HG02642 (cell line): Measurements from ENCODE around the gene MFSD6L.
"Not testable (repeated sequence)": the region's sequence is repeated elsewhere in the genome, so short reads cannot be mapped to it uniquely, and the experiment has no call there.

Source experiments
- ATAC-seq: cut with Tn5 transposase; IDR thresholded peaks from one replicate; pipeline ENCODE4 v1.9.1; 2021; ENCODE audit warnings: mild to moderate bottlenecking; ENCODE audit not compliant: unreplicated experiment, poor library complexity

MFSD6L gene

DNA sequence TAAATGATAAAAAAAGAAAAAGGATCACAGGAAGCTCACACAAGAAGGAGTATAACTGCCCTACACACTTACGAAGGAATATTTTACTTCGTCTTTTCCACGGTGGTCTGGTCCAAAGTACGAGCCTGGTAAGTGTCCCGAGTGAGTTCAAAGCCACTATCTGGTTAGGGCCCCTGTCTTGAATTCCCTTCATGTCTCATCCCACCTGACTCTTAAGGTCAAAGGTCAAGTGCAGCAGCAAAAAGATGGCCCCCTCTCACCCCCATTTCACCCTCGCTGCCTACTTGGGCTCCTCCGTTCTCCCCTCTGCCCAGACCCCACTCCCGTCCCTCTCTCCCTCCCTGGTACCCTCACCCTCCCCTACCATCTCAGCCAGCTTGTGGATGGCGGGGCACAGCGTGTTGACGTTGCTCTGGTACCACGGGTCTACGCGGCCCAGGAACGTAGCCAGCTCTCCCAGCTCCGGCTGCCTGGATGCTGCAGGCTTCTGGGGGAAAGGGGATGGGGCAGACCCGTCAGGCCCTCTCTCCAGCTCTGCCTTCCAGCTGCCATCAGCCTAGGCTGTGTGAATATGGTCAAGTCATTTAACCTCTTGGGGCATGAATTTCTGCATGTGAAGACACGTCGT, 27.8 kb upstream of the MFSD6L start:
- ATAC-seq, result no peak

DNA sequence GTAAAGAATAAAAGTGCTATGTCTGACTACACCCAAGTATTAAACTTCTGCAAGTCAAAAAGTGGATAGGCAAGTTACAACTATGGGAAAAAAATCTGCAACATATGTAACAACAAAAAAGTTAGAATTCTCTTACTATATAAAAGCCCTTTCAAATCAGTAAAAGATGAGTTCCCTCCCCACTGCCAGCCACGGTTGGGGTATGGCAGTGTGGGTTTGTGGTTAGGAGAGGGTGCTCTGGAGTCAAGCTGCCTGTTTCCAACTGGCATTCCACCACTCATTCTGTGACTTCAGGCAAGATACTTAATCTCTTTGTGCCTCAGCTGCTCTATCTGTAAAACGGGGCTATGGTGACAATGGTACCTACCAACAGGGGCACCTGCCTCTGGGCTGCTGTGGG, 26.6 kb upstream of the MFSD6L start:
- no peak for ATAC-seq

DNA sequence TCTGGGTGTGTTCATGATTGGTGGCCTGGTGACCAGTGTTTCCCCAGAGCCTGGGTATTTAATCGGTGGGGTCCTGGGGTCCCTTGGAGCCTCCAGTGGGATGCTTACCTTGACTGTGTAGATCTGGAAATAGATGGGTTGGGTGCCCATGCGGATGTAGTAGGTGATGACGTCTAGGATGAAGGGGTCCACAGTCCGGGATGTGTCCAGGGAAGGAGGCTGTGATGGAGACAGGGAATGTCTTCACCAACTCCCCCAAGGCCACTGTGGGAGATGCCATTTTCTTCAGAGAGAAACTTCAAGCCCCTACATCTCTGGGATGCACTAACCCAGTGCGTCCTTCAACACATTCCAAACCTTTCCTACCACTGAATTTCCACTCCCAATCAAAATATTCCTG, 24.1 kb upstream of the MFSD6L start:
- no peak for ATAC-seq

DNA sequence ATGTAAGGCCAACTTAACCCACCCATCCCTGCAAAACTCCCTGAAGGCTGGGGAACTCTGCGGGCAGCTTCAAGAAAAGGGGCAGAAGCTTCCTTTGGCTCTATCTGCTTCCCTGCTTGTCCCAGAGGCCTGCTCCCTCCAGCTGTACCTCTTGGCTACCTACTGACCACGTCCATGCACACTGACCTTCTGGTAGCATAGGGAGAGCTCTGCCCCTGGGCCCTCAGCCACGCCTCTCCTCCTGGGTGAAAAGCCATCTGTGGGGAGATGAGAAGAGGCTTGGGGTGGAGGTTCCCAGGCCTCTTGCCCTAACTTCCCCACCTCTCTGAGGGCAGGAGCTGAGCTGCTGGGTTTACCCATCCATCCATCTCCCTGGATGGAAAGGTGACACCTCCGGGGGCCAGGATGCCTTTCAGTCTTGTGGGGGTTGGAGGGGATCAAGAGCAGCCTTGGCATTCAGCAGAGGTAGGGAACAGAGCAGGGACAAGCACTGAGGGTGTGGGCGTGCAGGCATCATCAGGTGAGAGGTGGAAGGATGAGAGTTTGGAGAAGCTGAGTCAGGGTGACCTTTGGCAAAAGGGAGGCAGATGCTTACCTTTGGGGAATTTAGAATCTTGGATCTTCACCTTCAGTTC, 23.4 kb upstream of the MFSD6L start:
- no peak for ATAC-seq

DNA sequence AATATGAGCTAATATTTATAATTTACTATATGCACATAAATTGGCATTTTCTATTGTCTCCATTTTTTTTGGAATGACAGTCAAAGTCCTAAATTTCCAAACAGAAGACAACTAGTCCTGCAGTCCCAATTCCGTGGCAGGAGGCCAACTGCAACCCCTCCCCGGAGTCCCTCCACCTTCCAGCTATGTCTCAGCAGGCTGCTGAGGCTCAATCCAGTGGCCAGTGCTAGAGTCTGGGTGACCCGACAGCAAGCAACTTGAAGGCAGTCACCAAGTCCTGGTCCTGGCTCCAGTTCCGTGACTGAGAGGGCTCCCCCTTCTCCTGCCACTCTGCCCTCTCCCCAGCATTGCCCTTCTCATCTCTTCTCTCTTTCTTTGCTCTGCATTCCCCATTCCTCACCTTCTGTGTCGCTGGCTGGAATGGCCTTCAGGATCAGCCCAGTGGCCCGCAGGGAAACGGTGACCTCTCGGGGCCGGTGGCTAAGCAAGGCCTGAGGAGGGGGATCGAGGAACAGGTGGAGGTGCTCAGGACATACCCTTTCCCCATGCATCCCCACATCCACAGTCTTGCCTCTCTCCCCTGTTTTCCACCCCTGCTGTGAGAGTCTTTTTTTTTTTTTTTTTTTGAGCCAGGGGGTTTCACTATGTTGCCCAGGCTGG, 22.4 kb upstream of the MFSD6L start:
- no peak for ATAC-seq

DNA sequence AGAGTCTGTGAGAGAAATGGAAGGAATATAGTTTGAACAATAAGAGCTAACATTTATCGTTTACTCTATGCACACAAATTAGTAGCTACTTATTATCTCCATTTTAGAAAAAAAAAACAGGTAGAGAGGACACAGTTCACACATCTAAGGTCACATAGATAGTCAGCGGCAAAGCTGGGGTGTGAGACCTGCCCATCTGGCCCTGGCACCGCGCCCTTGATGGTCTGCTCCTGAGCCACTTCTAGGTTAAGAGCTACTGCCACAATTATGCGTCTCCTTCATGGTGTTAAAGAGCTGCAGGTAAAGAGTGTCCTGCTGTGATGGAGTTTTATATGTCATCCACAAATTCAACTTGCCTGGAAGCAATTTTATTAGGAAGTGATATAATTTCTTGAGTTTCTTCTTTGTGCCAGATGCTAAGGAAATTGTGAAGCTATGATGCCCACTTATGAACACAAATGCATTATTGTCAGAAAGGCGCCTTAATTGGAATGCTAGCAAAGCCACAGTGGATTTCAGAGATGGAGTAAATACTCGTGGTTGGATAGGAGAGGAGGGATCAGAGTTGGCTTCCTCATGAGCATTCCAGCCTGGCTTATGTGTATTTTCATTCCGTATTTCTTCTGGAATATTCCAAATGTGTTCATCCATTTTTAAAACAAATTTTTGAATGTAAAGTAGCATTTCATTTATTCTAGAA, 21.3 kb upstream of the MFSD6L start:
- ATAC-seq, result no peak

DNA sequence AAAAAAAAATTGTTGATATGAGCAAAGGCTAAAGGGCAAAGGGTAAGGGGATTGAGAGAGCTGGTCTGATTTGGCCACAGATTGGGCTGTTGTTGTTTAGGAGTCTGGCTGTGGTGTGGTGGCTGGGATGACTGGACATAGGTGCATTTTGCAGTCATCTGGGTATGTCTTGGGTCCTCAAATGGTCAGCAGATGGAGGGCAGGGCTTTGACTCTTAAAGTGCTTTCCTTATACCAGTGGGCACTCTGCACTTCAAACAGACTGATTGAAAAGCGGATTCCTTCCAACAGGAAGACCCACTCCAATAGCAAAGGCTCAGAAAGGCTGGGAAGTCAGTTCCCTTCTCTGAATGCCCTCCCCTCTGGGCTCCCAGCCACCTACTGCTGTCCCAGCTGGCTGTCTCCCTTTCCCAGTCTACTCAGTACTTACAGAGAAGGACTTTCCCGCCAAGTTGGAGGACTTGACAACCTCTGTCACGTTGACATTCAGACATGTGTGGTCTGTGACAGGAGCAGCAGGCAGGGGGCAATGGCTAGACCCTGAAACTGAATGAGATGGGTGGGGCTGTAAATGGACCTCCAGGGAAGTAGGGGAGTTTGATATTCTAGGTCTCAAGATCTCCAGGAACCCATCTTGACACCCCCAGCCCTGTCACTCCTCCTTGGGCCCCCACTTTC, 19.6 kb upstream of the MFSD6L start:
- no peak for ATAC-seq

DNA sequence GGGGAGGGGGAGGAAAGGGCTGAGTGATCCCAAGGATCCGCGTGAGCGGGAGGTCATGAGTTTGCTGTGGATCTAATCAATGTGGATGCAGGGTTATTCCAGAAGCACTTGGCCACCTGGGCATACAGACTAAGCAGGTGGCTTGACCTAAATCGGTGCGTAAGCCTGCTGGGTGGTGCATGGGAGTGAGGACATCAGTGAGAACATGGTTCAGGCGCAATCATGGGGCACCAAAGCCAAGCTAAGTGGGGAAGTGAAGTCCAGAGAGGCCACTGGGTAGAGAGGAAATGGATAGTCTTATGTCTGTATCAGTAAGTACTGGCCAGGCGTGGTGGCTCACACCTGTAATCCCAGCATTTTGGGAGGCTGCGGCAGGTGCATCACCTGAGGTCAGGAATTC, 18.9 kb upstream of the MFSD6L start:
- ATAC-seq, result no peak

DNA sequence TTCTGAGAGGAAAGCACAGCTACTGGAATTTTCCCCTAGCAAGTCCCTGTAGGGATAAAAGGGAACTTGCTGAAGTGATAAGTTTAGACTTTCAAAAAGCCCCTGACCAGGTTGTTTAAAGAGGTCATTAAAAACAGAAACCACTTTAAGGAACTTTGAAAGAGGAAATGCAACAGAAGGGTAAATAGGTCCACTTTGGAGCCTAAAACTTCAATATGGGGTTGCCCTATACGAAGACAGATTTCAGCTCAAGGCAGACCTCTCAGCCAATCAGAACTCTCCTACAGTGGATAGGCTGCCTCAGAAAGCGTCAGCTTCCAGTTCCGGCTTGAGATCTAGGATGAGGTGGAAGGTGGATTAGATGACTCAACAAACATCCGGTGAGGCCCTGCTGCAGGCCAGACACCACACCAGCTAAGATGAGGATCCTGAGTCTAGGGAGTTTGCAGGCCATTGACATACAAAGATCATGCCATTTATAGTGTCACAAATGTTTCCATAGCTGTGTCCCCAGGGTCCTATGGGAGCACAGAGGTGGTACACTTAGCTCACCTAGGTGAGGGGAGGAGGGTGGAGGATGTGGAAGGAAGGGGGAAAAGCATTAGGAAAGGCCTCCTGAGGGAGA, 7.9 kb upstream of the MFSD6L start:
- ATAC-seq, result peak; percentile 91

DNA sequence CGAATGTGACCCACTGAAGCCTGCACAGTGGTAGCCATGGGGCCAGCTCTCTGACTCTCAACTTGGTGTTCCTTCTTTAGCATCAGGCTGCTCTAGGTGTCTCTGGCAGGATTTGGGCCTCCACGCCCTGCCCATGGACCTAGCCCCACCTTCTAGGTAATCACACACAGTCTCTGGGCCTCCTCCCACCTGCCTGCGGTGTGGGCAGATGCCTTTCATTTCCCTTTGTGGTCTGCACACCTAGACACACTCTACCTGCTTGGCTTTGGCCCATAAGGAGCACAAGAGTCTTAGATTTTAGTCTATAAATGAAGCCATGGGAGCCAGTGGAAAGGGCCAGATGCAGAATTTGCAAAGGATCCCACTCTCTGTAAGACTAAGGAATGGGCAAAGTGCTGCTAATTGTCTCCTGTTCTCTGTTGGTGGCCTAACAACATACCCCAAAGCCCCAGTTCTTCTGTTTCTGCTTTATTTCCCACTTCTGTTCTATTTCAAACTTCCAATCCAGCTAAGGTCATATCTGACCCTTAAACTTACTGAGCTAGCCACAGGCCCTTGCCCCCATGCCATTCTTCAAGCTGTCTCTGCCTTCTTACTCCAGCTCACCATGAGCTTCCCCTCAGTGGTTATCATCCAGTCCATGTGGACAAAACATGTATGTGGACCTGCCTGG, 7.2 kb upstream of the MFSD6L start:
- peak; percentile 22 for ATAC-seq

DNA sequence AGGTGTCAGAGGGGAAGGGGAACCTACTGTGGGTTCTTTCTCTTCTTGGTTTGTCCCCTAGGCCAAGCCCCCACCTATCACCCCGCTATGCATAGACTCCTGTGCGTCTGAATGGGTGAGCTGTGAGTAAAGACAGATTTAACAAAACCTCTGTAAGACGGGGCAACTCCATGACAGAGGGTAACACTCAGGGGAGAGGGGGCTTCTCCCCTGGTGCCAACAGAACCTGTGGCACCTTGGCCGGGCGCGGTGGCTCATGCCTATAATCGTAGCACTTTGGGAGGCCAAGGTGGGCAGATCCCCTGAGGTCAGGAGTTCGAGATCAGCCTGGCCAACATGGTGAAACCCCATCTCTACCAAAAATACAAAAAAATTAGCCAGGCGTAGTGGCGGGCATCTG, 6.2 kb upstream of the MFSD6L start:
- not testable (repeated sequence) for ATAC-seq

DNA sequence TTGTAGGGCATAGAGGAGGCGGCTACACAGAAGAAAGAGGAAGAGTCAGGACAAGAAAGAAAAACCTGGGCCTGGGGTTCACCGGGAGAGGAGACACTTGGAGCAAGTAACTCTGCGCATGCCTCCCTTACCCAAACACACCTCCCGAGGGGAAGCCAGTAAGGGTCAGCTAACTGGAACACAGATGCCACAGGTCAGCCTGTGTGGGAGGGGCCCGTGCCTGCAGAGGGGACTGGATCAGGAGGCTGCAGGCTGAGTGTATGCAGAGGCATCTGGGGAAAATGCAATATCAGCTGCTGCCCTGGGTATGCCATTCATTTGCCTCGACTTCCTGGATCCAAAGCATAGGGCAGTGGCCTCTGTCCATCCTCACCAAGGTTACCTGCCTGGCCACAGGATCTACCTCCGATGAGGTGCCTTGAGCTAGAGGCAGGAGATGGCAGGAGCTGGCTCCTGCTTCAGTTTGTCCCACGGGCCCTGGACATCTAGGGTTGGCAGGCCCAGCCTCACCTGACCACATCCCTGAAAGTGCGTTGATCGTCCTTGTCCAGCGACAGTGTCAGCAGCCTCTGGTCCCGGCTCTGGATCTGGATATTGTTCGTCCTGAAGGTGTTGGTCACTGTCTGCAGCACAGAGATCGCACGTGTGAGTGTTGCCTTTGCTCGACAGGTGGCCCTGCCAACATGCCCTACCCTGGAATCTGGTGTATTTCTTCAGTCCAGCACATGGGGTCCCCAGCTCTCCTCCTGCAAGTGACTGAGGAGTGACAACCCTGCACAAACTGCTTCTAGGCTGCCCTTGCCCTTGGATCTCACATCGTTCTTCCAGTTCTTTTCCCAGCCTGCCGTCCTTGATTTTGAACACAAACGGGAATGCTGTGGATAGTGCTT, 4.6 kb upstream of the MFSD6L start:
- ATAC-seq, result no peak

DNA sequence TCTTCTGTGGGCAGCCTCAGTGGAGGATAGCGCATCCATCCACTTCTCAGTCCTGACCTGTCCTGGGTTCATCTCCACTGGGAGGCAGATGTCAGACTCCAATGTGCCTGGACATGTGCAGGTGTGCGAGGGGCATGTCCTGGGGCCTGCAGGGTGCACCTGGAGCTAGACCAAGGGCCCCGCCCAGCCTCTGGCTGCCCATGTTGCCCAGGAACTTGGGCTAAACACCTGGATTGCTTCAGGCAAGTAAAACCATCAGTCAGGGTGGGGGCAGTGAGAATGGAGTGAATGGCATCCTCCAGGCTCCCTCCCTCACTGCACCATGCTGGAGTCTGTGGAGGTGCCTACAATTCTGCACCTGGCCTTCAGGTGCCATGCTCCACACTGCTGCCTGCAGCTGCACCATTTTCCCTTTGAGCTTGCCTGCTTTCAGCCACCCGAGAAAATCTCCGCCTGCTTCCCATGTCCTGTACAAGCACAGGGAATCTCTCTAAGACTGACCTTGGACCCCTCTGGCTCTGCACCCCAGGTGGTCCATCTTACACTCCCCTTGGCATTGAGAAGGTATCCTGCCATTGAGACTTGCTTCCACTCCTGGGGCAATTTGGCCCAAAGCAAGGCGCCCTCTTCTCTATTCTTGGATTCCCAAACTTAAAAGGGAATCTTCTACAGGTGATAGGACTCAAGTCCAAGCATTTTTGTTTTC, 2.1 kb upstream of the MFSD6L start:
- no peak for ATAC-seq

DNA sequence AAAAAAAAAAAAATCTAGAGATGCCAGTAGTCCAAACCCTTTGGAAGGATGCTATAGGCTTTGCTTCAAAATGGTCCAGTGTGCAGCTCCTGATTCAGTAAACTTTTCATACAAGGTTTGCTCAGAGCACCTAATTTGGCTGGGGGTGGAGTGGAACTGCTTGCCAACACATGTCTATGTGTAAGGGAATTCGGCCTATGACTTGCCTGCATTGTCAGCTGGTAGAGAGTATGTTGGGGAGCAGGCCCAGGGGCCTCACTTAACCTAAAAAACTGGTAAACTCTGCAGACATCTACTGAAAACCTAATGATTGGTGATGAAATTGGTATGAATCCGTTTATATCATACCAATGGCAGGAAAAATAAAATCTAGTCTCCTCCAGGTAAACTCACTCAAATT, 1.5 kb upstream of the MFSD6L start:
- no peak for ATAC-seq

DNA sequence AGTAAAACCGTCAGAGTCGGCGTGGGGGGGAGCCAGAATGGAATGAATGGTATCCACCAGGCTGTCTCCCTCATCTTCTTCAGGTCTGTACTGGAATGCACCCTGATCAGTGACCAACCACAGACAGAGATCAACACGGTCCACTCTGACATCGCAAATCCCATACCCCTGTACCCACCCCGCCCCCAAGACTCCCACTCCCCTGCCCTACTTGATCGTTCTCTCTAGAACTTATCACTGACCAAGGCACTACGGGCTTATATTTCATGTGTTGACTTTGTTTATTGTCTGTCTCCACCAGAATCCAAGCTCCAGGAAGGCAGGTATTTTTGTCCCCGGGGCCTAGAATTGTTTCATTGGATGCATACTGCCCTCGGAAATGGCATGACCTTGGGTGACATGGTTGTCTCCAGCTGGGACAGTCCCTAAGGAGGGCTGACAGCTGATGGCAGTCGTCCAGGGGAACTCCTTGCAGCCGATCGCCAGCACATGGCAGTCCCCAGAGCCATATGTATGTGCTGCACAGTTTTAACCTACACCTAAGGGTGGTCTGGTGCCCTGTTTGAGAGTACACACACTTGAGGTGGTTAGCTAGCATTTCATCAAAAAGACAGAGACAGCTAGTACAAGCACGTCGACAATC, 526 bp upstream of the MFSD6L start:
- ATAC-seq, result no peak

DNA sequence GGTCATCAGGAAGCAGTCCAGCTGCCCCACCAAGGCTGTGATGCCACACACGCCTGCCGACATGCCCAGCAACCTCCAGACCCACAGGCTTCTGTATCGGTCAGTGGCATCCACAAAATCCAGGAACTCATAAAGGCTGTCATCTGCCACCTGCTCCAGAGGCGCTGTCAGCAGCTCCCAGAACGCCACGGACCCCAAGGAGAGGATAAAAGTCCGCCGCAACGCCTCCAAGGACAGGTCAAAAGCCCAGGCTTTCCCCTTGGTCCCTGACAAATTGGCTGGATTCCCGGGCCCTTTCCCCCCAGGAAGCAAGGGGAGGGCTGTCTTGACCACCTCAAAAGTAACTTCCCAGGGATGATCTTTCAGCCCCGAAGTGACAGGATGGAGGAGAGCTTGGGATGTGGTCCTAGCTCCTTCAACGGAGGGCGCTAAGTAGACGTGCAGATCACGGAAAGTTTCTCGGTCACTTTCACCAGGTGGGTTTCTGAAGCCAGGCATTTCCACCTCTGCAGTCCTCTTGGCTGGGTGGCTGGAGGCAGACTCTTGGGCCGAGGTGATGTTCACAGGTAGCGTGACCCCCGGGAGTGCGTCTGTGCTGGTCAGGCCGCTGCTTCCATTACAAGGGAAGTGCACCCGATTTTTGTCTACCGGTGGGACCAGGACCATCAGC, 854 bp downstream of the MFSD6L start:
- ATAC-seq, result no peak

DNA sequence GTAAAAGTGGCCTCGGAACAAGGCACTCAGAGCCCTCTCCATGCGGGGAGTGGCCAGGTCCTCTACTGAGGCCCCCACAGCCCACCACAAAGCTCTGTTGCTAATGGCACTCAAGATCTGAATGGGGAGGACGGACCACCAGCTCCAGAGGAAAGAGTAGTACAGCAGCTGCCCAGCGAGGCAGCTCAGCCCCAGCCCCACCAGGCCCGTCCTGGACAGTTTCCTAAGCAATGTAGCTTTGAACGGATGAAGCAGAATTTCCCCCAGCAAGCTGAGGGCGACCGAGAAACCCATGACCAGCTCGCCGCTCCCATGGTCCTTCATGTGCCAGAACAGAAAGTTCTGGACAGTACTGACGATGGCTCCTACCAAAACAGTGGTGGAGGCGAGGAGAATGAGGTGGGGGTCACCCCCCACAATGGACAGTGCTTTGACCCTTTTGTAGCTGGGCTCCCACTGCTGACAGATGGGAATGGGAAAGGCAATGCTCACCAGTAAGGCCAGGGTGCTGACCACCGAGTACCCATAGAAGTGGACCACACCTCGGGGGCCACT, 1.5 kb downstream of the MFSD6L start:
- ATAC-seq, result no peak
